K562 (cell line): ENCODE results near the gene ZNRD2. TPM values are rescaled to one million over a fixed set of nuclear protein-coding genes. Genes with fewer than 3 reads are reported as not detected.

Experiments used
- CREM ChIP-seq: IDR thresholded peaks from 2 replicates; pipeline ENCODE4 v1.6.1; 2014; ENCODE audit warnings: antibody characterized with exemption, low read depth
- DDX20 ChIP-seq: fragments of 450-650 bp; IDR thresholded peaks from 2 replicates; pipeline ENCODE4 v1.6.1; 2016; ENCODE audit warnings: missing genetic modification characterization, low read depth, mild to moderate bottlenecking, missing compliant biosample characterization, moderate library complexity
- HNRNPL ChIP-seq: fragments of 200-400 bp; formaldehyde crosslinking; IDR thresholded peaks from 2 replicates; pipeline ENCODE4 v1.6.1; 2017; ENCODE audit warnings: low read depth, mild to moderate bottlenecking, low read length
- HSF4 ChIP-seq: fragments of 250-450 bp; sonication (Bioruptor Pico); IDR thresholded peaks from 2 replicates; pipeline ENCODE4 v2.1.2; 2022; ENCODE audit warnings: mild to moderate bottlenecking, moderate library complexity, borderline replicate concordance
- ILK ChIP-seq: fragments of 450-650 bp; IDR thresholded peaks from 2 replicates; pipeline ENCODE4 v1.6.1; 2016; ENCODE audit warnings: missing genetic modification characterization, low read depth, mild to moderate bottlenecking, missing compliant biosample characterization, moderate library complexity, borderline replicate concordance
- MTA2 ChIP-seq: fragments of 450-650 bp; IDR thresholded peaks from 2 replicates; pipeline ENCODE4 v1.6.1; 2016; ENCODE audit warnings: low read depth
- PHB ChIP-seq: fragments of 250-450 bp; sonication (Bioruptor Pico); IDR thresholded peaks from 2 replicates; pipeline ENCODE4 v1.5.0; 2021
- POLR2G ChIP-seq: fragments of 200-400 bp; formaldehyde crosslinking; IDR thresholded peaks from 2 replicates; pipeline ENCODE4 v1.6.1; 2017; ENCODE audit warnings: low read depth, mild to moderate bottlenecking, antibody characterized with exemption, low read length, moderate library complexity
- SETDB1 ChIP-seq: IDR thresholded peaks from one replicate; pipeline ENCODE4 v1.6.1; 2012; ENCODE audit warnings: low read length, control low read depth, inconsistent platforms
- TCF3 ChIP-seq: sonication (generic); formaldehyde crosslinking; IDR thresholded peaks from 2 replicates; pipeline ENCODE4 v1.4.0; 2020; ENCODE audit warnings: mild to moderate bottlenecking, missing genetic modification reagents
- ZNF408 ChIP-seq: fragments of 250-450 bp; sonication (Bioruptor Pico); IDR thresholded peaks from 2 replicates; pipeline ENCODE4 v1.4.0; 2020; ENCODE audit warnings: low read depth, mild to moderate bottlenecking, moderate library complexity
- ZNF766 ChIP-seq: fragments of 200-800 bp; sonication (Bioruptor generic); conservative IDR thresholded peaks from 2 replicates; pipeline ENCODE4 v1.6.1; 2016; ENCODE audit warnings: missing genetic modification characterization, missing compliant biosample characterization
- ZZZ3 ChIP-seq: fragments of 450-650 bp; IDR thresholded peaks from 2 replicates; pipeline ENCODE4 v1.6.1; 2016; ENCODE audit warnings: antibody characterized with exemption, mild to moderate bottlenecking, moderate library complexity
- polyA plus RNA-seq, 8 experiments: library from polyadenylated mRNA; depleted of rRNA in 4 of 8; stranded (reverse) in 5 of 8; unstranded in 3 of 8; fragments of >200 nt; fragmentation: Nextera tagmentation in 2 of 8; fragmentation: Illumina TruSeq in 1 of 8; extraction: Ambion mirVana in 2 of 8; extraction: Trizol in 1 of 8; gene quantifications; 2 replicates each; pipeline versions ENCODE4 v1.2.1 to v1.2.3, GENCODE V29; 2011 to 2014; ENCODE audit warnings: inconsistent platforms in 1 of 8, missing spikeins in 1 of 8
- total RNA-seq, 7 experiments: library from RNA; depleted of rRNA in 6 of 7; stranded (reverse); fragments of >200 nt in 6 of 7; fragmentation: Illumina TruSeq in 2 of 7; extraction: Trizol in 2 of 7; gene quantifications; 2 replicates each; pipeline versions ENCODE4 v1.2.1 to v1.2.3, GENCODE V29; 2011 to 2021; ENCODE audit warnings: low replicate concordance in 1 of 7
- TF ChIP-seq, protein P1 (sequence below): fragments of 200-800 bp; sonication (Bioruptor generic); IDR thresholded peaks from 2 replicates; pipeline ENCODE4 v1.6.1; 2017; ENCODE audit warnings: missing genetic modification characterization, missing compliant biosample characterization
- TF ChIP-seq, protein P2 (sequence below): fragments of 450-650 bp; IDR thresholded peaks from 2 replicates; pipeline ENCODE4 v1.6.1; 2017; ENCODE audit warnings: antibody characterized with exemption, mild to moderate bottlenecking
- TF ChIP-seq, protein P3 (sequence below): fragments of 450-650 bp; IDR thresholded peaks from 2 replicates; pipeline ENCODE4 v1.6.1; 2017; ENCODE audit warnings: mild to moderate bottlenecking, moderate library complexity
- TF ChIP-seq, protein P4 (sequence below): fragments of 150-350 bp; conservative IDR thresholded peaks from 2 replicates; pipeline ENCODE4 v1.6.1; 2014; ENCODE audit warnings: low read length
- TF ChIP-seq, protein P5 (sequence below): sonication (generic); formaldehyde crosslinking; IDR thresholded peaks from 2 replicates; pipeline ENCODE4 v1.9.0; 2022; ENCODE audit warnings: mild to moderate bottlenecking, missing genetic modification reagents

The ZNRD2 gene
- total and polyA plus RNA-seq, 9 of the 15 experiments (the other 6 are each of a cell fraction or from before 2014, with no cell fraction given) = 13.4 to 129 (median 60.4) TPM

DNA sequence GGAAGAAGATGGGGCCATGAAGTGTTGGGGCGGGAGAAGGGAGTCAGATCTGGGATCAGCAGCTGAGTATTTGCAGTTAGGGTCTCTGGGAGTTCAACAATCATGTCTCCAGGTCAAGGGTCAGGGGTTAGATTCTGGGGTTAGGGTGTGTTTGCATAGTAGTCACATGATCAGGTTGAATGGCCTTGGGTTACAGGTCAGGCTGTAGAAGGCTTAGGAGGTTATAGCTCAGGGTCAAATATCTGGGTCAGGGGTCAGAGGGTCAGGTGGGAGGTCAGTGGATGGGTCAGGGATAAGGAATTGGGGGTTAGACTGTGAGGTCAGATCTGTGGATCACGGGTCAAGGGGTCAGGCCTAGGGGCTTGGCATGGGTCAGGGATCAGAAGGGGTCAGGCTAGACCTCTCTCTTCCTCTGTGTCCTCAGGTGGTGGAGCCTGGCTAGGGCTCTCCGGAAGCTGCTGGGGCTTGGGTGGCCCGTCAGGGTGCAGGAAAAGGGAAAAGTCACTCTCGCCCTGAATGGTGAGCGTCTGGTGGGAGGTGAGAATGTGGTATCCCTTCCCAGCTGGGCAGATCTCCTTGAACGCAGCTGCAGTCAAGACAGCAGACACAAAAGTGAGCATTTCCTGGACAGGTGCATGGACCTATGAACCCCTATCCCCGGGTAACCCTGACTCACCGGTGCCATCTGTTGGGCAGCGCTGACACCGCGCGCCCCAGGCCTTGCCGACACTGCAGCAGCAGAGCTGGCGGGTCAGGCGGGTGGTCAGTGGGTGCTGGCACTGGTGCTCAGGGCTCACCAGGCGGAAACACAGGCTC is 18.5 kb upstream of the ZNRD2 start (continued):
- TF ChIP-seq, protein P1, sequence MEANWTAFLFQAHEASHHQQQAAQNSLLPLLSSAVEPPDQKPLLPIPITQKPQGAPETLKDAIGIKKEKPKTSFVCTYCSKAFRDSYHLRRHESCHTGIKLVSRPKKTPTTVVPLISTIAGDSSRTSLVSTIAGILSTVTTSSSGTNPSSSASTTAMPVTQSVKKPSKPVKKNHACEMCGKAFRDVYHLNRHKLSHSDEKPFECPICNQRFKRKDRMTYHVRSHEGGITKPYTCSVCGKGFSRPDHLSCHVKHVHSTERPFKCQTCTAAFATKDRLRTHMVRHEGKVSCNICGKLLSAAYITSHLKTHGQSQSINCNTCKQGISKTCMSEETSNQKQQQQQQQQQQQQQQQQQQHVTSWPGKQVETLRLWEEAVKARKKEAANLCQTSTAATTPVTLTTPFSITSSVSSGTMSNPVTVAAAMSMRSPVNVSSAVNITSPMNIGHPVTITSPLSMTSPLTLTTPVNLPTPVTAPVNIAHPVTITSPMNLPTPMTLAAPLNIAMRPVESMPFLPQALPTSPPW = no peak
- TF ChIP-seq ZNF766 (CRISPR knock-in tag) (no peak), PHB (no peak), HSF4 (CRISPR knock-in tag) (no peak), TCF3 (no peak), SETDB1 (no peak), DDX20 (no peak), ZNF408 (CRISPR knock-in tag) (no peak), HNRNPL (peak; percentile 85), CREM (peak; percentile 64; the same call in 1 of the 2 replicates), POLR2G (no peak), ILK (tag) (no peak), ZZZ3 (no peak), MTA2 (peak; percentile 40)
- TF ChIP-seq, protein P2, sequence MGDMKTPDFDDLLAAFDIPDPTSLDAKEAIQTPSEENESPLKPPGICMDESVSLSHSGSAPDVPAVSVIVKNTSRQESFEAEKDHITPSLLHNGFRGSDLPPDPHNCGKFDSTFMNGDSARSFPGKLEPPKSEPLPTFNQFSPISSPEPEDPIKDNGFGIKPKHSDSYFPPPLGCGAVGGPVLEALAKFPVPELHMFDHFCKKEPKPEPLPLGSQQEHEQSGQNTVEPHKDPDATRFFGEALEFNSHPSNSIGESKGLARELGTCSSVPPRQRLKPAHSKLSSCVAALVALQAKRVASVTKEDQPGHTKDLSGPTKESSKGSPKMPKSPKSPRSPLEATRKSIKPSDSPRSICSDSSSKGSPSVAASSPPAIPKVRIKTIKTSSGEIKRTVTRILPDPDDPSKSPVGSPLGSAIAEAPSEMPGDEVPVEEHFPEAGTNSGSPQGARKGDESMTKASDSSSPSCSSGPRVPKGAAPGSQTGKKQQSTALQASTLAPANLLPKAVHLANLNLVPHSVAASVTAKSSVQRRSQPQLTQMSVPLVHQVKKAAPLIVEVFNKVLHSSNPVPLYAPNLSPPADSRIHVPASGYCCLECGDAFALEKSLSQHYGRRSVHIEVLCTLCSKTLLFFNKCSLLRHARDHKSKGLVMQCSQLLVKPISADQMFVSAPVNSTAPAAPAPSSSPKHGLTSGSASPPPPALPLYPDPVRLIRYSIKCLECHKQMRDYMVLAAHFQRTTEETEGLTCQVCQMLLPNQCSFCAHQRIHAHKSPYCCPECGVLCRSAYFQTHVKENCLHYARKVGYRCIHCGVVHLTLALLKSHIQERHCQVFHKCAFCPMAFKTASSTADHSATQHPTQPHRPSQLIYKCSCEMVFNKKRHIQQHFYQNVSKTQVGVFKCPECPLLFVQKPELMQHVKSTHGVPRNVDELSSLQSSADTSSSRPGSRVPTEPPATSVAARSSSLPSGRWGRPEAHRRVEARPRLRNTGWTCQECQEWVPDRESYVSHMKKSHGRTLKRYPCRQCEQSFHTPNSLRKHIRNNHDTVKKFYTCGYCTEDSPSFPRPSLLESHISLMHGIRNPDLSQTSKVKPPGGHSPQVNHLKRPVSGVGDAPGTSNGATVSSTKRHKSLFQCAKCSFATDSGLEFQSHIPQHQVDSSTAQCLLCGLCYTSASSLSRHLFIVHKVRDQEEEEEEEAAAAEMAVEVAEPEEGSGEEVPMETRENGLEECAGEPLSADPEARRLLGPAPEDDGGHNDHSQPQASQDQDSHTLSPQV = no peak
- TF ChIP-seq, protein P3, sequence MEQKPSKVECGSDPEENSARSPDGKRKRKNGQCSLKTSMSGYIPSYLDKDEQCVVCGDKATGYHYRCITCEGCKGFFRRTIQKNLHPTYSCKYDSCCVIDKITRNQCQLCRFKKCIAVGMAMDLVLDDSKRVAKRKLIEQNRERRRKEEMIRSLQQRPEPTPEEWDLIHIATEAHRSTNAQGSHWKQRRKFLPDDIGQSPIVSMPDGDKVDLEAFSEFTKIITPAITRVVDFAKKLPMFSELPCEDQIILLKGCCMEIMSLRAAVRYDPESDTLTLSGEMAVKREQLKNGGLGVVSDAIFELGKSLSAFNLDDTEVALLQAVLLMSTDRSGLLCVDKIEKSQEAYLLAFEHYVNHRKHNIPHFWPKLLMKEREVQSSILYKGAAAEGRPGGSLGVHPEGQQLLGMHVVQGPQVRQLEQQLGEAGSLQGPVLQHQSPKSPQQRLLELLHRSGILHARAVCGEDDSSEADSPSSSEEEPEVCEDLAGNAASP = no peak
- TF ChIP-seq, protein P4, sequence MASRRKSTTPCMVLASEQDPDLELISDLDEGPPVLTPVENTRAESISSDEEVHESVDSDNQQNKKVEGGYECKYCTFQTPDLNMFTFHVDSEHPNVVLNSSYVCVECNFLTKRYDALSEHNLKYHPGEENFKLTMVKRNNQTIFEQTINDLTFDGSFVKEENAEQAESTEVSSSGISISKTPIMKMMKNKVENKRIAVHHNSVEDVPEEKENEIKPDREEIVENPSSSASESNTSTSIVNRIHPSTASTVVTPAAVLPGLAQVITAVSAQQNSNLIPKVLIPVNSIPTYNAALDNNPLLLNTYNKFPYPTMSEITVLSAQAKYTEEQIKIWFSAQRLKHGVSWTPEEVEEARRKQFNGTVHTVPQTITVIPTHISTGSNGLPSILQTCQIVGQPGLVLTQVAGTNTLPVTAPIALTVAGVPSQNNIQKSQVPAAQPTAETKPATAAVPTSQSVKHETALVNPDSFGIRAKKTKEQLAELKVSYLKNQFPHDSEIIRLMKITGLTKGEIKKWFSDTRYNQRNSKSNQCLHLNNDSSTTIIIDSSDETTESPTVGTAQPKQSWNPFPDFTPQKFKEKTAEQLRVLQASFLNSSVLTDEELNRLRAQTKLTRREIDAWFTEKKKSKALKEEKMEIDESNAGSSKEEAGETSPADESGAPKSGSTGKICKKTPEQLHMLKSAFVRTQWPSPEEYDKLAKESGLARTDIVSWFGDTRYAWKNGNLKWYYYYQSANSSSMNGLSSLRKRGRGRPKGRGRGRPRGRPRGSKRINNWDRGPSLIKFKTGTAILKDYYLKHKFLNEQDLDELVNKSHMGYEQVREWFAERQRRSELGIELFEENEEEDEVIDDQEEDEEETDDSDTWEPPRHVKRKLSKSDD = no peak
- TF ChIP-seq, protein P5, sequence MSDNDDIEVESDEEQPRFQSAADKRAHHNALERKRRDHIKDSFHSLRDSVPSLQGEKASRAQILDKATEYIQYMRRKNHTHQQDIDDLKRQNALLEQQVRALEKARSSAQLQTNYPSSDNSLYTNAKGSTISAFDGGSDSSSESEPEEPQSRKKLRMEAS (CRISPR knock-in tag) = peak; percentile 22; the same call in 1 of the 2 replicates
